ENCODE measurements around the gene SOX15. TPM values are rescaled to one million over a fixed set of nuclear protein-coding genes. Genes with fewer than 3 reads are reported as not detected.

The SOX15 gene
- total RNA-seq, 1 experiment from 2014 or later, result 0.23 TPM

DNA sequence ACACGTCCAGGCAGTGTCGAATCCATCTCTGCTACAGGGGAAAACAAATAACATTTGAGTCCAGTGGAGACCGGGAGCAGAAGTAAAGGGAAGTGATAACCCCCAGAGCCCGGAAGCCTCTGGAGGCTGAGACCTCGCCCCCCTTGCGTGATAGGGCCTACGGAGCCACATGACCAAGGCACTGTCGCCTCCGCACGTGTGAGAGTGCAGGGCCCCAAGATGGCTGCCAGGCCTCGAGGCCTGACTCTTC, 17.6 kb downstream of the SOX15 start:
- DNase-seq, result no peak
- Histone ChIP-seq H3K27me3 (no peaks in the 10 kb centered on the region), H3K4me3 (peak overlapping the region; percentile 55), H3K9me3 (no peaks in the 10 kb centered on the region), H3K36me3 (peaks cover 48% of the 10 kb centered on the region)

DNA sequence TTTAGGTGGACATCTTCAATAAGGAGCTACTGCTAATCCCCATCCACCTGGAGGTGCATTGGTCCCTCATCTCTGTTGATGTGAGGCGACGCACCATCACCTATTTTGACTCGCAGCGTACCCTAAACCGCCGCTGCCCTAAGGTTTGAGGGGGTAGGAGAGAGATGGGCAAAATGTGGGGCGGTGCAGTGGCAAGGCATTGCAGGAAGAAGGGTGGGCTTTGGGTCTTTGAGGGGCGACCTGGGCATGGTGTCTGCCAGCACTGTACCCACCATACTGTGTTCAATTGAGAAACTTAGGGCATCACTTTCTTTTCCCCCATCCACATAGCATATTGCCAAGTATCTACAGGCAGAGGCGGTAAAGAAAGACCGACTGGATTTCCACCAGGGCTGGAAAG, 19.5 kb downstream of the SOX15 start:
- no peak for DNase-seq
- Histone ChIP-seq H3K36me3 (peaks cover 38% of the 10 kb centered on the region), H3K27me3 (no peaks in the 10 kb centered on the region), H3K9me3 (no peaks in the 10 kb centered on the region), H3K4me3 (no peak overlapping the region)

DNA sequence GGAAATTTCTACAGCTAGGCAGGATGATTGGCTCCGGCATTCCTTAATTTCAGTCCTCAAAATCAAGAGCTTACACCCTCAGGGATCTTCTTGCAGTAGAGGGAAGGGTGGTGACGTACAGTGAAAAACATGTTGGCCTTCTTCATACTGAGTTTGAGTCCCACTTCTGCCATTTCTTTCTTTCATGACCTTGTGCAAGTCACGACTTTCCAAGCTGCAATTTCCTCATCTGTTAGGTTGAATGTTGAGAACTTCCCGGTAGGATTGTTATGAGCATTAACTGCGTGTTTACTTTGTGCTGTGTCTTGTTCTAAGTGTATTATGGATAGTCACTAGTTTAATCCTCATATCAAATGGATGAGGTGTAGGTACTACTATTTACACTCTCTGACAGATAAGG, 20.3 kb downstream of the SOX15 start:
- no peaks in the 10 kb centered on the region for H3K9me3 ChIP-seq
- no peak for DNase-seq
- no peak overlapping the region for H3K4me3 ChIP-seq
- no peaks in the 10 kb centered on the region for H3K27me3 ChIP-seq
- peaks cover 31% of the 10 kb centered on the region for H3K36me3 ChIP-seq

DNA sequence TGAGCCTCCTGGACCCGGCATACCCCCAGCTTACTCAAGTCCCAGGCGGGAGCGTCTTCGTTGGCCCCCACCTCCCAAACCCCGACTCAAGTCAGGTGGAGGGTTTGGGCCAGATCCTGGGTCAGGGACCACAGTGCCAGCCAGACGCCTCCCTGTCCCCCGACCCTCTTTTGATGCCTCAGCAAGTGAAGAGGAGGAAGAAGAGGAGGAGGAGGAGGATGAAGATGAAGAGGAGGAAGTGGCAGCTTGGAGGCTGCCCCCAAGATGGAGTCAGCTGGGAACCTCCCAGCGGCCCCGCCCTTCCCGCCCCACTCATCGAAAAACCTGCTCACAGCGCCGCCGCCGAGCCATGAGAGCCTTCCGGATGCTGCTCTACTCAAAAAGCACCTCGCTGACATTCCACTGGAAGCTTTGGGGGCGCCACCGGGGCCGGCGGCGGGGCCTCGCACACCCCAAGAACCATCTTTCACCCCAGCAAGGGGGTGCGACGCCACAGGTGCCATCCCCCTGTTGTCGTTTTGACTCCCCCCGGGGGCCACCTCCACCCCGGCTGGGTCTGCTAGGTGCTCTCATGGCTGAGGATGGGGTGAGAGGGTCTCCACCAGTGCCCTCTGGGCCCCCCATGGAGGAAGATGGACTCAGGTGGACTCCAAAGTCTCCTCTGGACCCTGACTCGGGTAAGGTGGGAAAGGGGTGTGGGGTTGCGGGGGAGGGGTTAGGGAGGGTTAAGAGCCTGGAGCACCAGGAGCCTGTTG, 26.6 kb downstream of the SOX15 start:
- Histone ChIP-seq H3K36me3 (peaks cover 18% of the 10 kb centered on the region), H3K4me3 (peak overlapping the region; percentile 71), H3K27me3 (no peaks in the 10 kb centered on the region), H3K9me3 (no peaks in the 10 kb centered on the region)
- DNase-seq, result no peak

DNA sequence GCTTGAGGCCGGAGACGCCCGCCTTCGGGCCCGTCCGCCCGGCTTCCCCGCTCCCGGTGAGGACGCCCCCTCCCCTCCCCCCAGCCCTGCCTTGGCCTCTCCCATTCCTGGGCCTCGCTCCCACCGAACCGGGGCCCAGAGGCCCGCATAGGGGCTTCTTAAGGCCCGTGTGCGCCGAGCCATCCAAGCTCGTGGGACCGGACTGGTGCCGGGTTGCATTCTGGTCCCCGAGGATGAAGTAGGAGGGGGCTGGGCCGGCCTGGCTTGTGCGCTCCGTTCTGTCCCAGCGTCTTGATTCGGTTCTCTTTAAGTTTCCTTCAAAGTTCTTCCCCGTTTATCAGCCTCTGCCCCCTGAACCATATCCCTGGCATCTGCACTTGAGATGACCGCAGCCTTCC, 27.7 kb downstream of the SOX15 start:
- no peak for DNase-seq
- H3K36me3 ChIP-seq, result peaks cover 18% of the 10 kb centered on the region
- no peaks in the 10 kb centered on the region for H3K27me3 ChIP-seq
- H3K4me3 ChIP-seq, result peak overlapping the region; percentile 71
- H3K9me3 ChIP-seq, result no peaks in the 10 kb centered on the region

DNA sequence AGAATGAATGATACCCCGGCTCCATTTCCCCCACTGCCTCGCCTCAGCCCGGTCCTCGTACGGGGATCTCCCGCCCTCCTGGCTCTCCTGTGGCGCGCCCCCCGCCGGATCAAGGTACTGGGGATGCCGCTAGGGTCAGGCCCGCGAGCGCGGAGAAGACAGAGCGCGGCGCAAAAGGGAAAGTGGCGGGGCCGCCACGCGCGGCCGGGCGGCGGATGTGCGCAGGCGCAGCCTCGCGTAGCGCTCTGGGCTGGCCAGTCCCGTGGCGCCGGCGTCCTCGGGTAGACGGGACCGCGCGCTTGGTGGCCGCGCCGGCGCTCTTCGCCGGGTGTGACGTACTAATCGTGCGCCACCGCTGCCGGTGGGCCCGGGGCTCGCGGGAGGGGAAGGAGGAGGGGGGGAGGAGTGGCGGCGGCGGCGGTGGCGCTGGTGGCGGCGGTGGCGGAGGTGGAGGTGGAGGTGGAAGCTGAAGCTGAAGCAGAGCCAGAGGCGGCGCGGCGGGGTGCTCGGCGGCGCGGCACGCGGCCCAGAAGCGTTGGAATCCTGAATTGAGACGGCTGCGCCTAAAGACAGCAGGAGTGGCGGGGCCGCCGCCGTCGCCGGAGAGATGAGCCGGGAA, 28.2 kb downstream of the SOX15 start, which contains the start of gene SENP3:
Gene SENP3 (plus strand): TSS at position 331 of the 619 bp plus-strand sequence. CDS start 1,158 bp downstream, outside the sequence.
- peak; percentile 87 for DNase-seq
- Histone ChIP-seq H3K36me3 (peaks cover 13% of the 10 kb centered on the region), H3K9me3 (no peaks in the 10 kb centered on the region), H3K4me3 (peak within 1 kb of the TSS; percentile 71), H3K27me3 (no peaks in the 10 kb centered on the region)

DNA sequence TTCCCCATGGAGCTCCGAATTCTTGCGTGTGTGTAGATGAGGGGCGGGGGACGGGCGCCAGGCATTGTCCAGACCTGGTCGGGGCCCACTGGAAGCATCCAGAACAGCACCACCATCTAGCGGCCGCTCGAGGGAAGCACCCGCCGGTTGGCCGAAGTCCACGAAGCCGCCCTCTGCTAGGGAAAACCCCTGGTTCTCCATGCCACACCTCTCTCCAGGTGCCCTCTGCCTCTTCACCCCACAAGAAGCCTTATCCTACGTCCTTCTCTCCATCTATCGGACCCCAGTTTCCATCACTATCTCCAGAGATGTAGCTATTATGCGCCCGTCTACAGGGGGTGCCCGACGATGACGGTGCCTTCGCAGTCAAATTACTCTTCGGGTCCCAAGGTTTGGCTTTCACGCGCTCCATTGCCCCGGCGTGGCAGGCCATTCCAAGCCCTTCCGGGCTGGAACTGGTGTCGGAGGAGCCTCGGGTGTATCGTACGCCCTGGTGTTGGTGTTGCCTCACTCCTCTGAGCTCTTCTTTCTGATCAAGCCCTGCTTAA, 28.8 kb downstream of the SOX15 start:
- Histone ChIP-seq H3K4me3 (peak overlapping the region; percentile 71), H3K27me3 (no peaks in the 10 kb centered on the region), H3K36me3 (peaks cover 13% of the 10 kb centered on the region), H3K9me3 (no peaks in the 10 kb centered on the region)
- DNase-seq, result peak; percentile 81

DNA sequence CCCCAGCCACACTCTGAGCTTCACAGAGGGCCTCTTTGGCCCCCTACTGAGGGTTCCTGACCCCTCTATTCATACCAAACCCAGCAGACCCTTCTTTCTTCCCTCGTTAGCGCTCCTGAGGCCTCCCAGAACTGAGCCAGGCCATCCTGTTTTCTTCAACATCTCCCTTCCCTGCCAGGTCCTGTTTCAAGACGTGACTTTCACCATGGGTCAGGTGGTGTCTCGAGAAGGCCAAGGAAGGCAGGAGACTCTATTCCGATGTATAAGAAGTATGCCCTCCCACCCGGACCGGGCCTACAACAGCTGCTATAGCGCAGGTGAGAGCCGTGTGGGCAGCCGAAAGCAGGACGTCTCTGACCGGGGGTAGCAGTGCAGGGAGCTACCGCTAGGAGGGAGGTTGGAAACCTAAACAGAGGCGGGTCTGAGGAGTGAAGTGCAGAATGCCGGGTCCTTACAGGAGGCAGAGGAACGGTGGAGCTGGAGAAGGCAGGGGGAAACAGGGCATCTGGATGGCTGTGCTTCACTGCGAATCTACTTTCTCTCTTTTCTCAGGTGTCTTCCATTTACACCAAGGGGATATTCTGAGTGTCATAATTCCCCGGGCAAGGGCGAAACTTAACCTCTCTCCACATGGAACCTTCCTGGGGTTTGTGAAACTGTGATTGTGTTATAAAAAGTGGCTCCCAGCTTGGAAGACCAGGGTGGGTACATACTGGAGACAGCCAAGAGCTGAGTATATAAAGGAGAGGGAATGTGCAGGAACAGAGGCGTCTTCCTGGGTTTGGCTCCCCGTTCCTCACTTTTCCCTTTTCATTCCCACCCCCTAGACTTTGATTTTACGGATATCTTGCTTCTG, 29.5 kb downstream of the SOX15 start:
- H3K36me3 ChIP-seq, result peaks cover 9% of the 10 kb centered on the region
- DNase-seq, result peak; percentile 26
- H3K4me3 ChIP-seq, result peak overlapping the region; percentile 71
- no peaks in the 10 kb centered on the region for H3K9me3 ChIP-seq
- no peaks in the 10 kb centered on the region for H3K27me3 ChIP-seq

DNA sequence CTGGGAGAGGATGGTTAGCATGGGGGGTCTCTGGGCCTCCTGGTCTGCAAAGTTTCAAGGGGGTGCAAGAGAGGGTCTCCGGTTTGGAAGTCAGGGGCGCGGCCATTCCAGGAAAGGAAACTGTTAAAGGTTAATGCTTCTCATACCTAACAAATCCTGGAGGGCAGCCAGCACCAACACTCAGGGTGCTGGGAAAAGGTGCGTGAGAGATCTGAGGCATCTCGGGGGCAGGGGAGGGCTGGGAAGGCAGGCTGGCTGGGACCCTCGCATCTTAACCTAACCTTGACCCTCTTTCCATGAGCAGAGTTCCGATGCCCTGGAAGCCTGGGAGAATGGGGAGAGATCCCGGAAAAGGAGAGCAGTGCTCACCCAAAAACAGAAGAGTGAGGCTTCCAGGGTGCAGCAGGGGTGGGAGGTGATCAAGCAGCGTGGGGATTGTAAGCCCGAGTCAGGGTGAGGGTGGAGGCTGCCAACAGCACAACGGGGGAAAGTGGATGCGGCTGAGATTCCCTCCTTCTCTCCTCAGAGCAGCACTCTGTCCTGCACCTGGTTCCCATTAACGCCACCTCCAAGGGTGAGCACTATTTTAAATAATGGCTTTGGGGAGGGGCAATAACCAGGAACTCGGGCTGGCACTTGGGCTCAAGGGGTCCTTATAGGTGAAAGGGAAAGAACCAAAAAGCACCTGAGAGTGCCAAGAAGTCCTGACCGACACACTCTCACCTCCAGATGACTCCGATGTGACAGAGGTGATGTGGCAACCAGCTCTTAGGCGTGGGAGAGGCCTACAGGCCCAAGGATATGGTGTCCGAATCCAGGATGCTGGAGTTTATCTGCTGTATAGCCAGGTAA, 30.3 kb downstream of the SOX15 start:
- Histone ChIP-seq H3K9me3 (no peaks in the 10 kb centered on the region), H3K36me3 (peaks cover 8% of the 10 kb centered on the region), H3K4me3 (no peak overlapping the region), H3K27me3 (no peaks in the 10 kb centered on the region)
- DNase-seq, result no peak

DNA sequence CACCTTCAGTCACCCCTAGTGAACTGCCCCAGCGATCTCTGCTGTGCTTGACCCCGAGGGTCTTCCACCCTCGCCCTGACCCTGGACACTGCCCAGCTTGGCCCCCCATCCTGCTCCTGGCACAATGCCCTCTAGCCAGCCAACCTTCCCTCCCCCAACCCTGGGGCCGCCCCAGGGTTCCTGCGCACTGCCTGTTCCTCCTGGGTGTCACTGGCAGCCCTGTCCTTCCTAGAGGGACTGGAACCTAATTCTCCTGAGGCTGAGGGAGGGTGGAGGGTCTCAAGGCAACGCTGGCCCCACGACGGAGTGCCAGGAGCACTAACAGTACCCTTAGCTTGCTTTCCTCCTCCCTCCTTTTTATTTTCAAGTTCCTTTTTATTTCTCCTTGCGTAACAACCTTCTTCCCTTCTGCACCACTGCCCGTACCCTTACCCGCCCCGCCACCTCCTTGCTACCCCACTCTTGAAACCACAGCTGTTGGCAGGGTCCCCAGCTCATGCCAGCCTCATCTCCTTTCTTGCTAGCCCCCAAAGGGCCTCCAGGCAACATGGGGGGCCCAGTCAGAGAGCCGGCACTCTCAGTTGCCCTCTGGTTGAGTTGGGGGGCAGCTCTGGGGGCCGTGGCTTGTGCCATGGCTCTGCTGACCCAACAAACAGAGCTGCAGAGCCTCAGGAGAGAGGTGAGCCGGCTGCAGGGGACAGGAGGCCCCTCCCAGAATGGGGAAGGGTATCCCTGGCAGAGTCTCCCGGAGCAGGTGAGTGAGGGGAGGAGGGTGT, 31.2 kb downstream of the SOX15 start, which contains the start of gene TNFSF13:
Gene TNFSF13 (plus strand): TSS at position 207 of the 776 bp plus-strand sequence. CDS start 290 bp downstream, at position 497.
- DNase-seq, result no peak
- no peaks in the 10 kb centered on the region for H3K27me3 ChIP-seq
- no peak within 1 kb of the TSS for H3K4me3 ChIP-seq
- H3K36me3 ChIP-seq, result no peaks in the 10 kb centered on the region; the same call in 1 of the 2 replicates
- H3K9me3 ChIP-seq, result no peaks in the 10 kb centered on the region

DNA sequence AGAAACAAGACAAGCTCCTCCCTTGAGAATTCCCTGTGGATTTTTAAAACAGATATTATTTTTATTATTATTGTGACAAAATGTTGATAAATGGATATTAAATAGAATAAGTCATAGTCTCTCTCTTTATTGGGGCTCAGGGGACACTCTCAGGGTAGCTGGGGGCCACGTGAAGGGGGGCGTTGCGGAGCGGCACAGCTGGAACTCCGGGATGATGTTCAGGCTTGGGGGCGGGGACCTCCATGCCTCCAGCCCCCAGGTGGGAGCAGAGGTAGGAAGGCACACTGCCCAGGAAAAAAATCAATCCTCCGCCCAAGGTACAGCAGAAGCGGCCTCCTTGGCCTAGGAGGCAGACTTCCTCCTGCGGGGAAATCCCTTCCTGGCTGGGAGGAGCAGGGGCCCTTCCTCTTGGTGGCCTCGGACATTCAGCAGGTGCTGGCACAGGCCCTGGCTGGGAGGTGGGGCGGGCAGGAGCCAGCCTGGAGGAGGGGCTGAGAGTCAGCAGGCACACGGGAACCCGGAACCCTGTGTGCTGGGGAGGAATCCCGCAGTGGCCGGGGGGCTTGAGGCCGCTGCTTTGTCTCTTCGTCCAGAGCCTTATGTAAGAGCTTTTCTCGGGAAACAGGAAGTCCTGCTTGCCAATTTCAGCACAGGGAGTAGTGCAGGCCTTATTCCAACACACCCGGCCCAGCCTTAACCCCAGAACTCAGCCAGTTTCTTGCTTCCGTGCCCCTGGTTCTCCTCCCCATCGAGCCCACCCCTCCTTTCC, 31.9 kb downstream of the SOX15 start:
- H3K9me3 ChIP-seq, result no peaks in the 10 kb centered on the region
- H3K36me3 ChIP-seq, result no peaks in the 10 kb centered on the region; the same call in 1 of the 2 replicates
- no peaks in the 10 kb centered on the region for H3K27me3 ChIP-seq
- peak; percentile 58 for DNase-seq
- no peak overlapping the region for H3K4me3 ChIP-seq

DNA sequence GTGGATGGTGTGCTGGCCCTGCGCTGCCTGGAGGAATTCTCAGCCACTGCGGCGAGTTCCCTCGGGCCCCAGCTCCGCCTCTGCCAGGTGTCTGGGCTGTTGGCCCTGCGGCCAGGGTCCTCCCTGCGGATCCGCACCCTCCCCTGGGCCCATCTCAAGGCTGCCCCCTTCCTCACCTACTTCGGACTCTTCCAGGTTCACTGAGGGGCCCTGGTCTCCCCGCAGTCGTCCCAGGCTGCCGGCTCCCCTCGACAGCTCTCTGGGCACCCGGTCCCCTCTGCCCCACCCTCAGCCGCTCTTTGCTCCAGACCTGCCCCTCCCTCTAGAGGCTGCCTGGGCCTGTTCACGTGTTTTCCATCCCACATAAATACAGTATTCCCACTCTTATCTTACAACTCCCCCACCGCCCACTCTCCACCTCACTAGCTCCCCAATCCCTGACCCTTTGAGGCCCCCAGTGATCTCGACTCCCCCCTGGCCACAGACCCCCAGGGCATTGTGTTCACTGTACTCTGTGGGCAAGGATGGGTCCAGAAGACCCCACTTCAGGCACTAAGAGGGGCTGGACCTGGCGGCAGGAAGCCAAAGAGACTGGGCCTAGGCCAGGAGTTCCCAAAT, 32.6 kb downstream of the SOX15 start:
- DNase-seq, result no peak
- Histone ChIP-seq H3K27me3 (no peaks in the 10 kb centered on the region), H3K9me3 (no peaks in the 10 kb centered on the region), H3K36me3 (no peaks in the 10 kb centered on the region), H3K4me3 (no peak overlapping the region)

DNA sequence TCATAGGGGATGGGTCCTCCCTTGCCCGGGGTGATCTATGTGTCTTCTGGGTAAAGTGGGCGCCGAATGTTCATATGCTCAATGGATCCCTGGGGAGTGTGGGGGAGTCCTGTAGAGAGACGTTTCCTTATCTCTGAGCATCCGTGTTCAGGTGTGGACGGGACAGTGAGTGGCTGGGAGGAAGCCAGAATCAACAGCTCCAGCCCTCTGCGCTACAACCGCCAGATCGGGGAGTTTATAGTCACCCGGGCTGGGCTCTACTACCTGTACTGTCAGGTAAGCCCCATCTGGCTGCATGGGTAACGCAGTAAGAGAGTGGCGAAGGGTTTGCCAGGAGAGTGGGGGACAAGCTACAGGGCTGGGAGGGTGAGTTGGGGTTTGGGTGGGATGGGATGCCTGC, 33.3 kb downstream of the SOX15 start:
- no peak for DNase-seq
- Histone ChIP-seq H3K27me3 (no peaks in the 10 kb centered on the region), H3K36me3 (no peaks in the 10 kb centered on the region), H3K9me3 (no peaks in the 10 kb centered on the region), H3K4me3 (no peak overlapping the region)

DNA sequence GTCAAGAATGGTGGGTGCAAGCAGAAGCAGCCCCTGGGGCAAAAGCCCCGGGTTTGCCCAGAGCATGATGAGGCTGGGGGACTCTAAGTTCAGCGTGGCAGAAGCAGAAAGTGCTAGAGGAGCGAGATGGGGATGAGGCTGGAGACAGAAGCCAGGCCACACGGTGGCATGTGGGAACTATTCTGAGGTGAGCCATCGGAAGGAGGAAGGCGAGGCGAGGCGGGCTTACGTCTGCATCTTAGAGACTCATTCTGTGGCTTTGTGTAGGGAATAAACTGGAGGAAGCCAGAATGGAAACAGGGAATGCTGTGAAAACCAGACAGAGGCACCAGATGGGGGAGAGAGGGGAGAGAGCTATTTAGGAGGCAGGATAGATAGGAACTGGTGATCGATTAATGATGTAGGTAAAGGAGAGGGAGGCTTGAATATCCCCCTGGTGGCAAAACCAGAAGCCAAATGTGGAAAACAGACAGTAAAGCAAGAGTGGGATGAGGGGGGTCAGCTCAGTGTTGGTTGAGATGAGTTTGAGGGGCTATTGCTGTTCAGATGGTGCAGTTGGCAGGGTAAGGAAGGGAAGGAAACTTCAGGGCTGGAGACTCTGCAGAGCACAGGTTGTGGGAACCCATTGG, 34.5 kb downstream of the SOX15 start:
- Histone ChIP-seq H3K4me3 (no peak overlapping the region), H3K27me3 (no peaks in the 10 kb centered on the region), H3K9me3 (no peaks in the 10 kb centered on the region), H3K36me3 (no peaks in the 10 kb centered on the region)
- no peak for DNase-seq

Data from MG63 (cell line).